CD4-positive, alpha-beta T cell (primary cell): Measurements from ENCODE around the gene AP3M1. TPM values are rescaled to one million over a fixed set of nuclear protein-coding genes. Genes with fewer than 3 reads are reported as not detected.

Experiments
- ATAC-seq: fragments of 200-7000 bp; cut with Tn5 transposase; one replicate; pipeline ENCODE4 v1.10.0; 2022; ENCODE audit warnings: mild to moderate bottlenecking; ENCODE audit not compliant: poor library complexity
- CTCF ChIA-PET: fragments of 350-600 bp; sonication (Branson Sonifier 250); formaldehyde crosslinking; loops from one replicate; lab custom pipeline; 2021; ENCODE audit warnings: antibody characterized with exemption, inconsistent platforms; lab: Charles Lee
- POLR2A ChIA-PET: fragments of 350-600 bp; sonication (Branson Sonifier 250); formaldehyde crosslinking; loops from one replicate; lab custom pipeline; 2021; ENCODE audit warnings: antibody characterized with exemption, inconsistent platforms; lab: Charles Lee
- DNase-seq, 14 experiments: peaks; one replicate each; pipeline ENCODE4 v3.0.0-alpha.2; 2013 to 2020; ENCODE audit warnings: mixed read lengths in 2 of 14
- H3K27ac ChIP-seq, 2 donors: one replicate each; pipeline versions ENCODE4 v1.5.1 to v1.7.0; 2013; ENCODE audit warnings: low read length in 2 of 2, low read depth in 1 of 2, mild to moderate bottlenecking in 1 of 2
- H3K27me3 ChIP-seq, 2 experiments: 1 replicate in 1 of 2; 2 replicates in 1 of 2; pipeline versions ENCODE4 v1.6.1 to v1.7.0; 2013; ENCODE audit warnings: low read length in 2 of 2, control low read depth in 1 of 2, mild to moderate bottlenecking in 1 of 2, moderate library complexity in 1 of 2; ENCODE audit not compliant: insufficient read depth in 2 of 2, control insufficient read depth in 1 of 2
- H3K36me3 ChIP-seq: one replicate; pipeline ENCODE4 v1.6.1; 2013; ENCODE audit warnings: low read length, control low read depth; ENCODE audit not compliant: insufficient read depth
- H3K4me1 ChIP-seq: one replicate; pipeline ENCODE4 v1.6.1; 2013; ENCODE audit warnings: low read length, control low read depth; ENCODE audit not compliant: insufficient read depth
- H3K4me3 ChIP-seq: one replicate; pipeline ENCODE4 v1.5.1; 2013; ENCODE audit warnings: mild to moderate bottlenecking, low read length, moderate library complexity
- H3K9me3 ChIP-seq, 2 experiments: 1 replicate in 1 of 2; 2 replicates in 1 of 2; pipeline versions ENCODE4 v1.6.1 to v1.7.0; 2013; ENCODE audit warnings: low read length in 2 of 2, mild to moderate bottlenecking in 2 of 2, control low read depth in 1 of 2, moderate library complexity in 1 of 2; ENCODE audit not compliant: control insufficient read depth in 1 of 2, insufficient read depth in 1 of 2
- H3K27ac Mint-ChIP-seq: one replicate; pipeline ENCODE4 v1.8.0; 2020; ENCODE audit warnings: mixed read lengths
- H3K27me3 Mint-ChIP-seq: one replicate; pipeline ENCODE4 v1.8.0; 2021; ENCODE audit warnings: mixed read lengths
- H3K36me3 Mint-ChIP-seq: one replicate; pipeline ENCODE4 v1.8.0; 2021; ENCODE audit warnings: low read depth, mixed read lengths
- H3K4me1 Mint-ChIP-seq: one replicate; pipeline ENCODE4 v1.8.0; 2021; ENCODE audit warnings: low read depth, mixed read lengths
- H3K4me3 Mint-ChIP-seq: one replicate; pipeline ENCODE4 v1.8.0; 2020; ENCODE audit warnings: mild to moderate bottlenecking, mixed read lengths
- H3K9me3 Mint-ChIP-seq: one replicate; pipeline ENCODE4 v1.8.0; 2020; ENCODE audit warnings: mixed read lengths
- CTCF ChIP-seq: fragments of 200-600 bp; IDR thresholded peaks from one replicate; pipeline ENCODE4 v1.8.0; 2022; ENCODE audit warnings: antibody characterized with exemption, mild to moderate bottlenecking
- intact Hi-C, 2 experiments: fragments of 100-400 bp; cut with DNase I in 1 of 2; cut with micrococcal nuclease in 1 of 2; formaldehyde crosslinking; loops; one replicate each; pipeline versions ENCODE4 v1.15.1 to v1.9.0; 2023 to 2025; cut with DNase I, micrococcal nuclease
- total RNA-seq, 174 experiments: library from RNA in 2 of 174; stranded (reverse) in 2 of 174; gene quantifications; one replicate each; pipeline ENCODE4 v1.2.3 and lab custom pipeline; 2021 to 2026

The AP3M1 gene
- total RNA-seq, 2 experiments from 2014 or later = 14.8 to 17.6 TPM

- ATAC-seq = no peak
- Mint-ChIP-seq H3K9me3 (no peaks in the 10 kb centered on the region), H3K27me3 (no peaks in the 10 kb centered on the region), H3K4me3 (no peak overlapping the region), H3K36me3 (peaks cover 5% of the 10 kb centered on the region), H3K4me1 (peaks cover 52% of the 10 kb centered on the region), H3K27ac (no peak overlapping the region)
- H3K9me3 ChIP-seq = no peaks in the 10 kb centered on the region
- no peaks in the 10 kb centered on the region for H3K36me3 ChIP-seq
- peaks cover 13% of the 10 kb centered on the region for H3K4me1 ChIP-seq
- DNase-seq = no peak
- no peak overlapping the region for H3K4me3 ChIP-seq
- H3K27ac ChIP-seq = no peak overlapping the region
- POLR2A ChIA-PET = interaction anchor here (1.1 to 1.3 kb wide), 2 partner anchors 11 to 36 kb away, joined by 4 to 7 read pairs; partner anchors contain the start of genes ADK and AP3M1
- no peaks in the 10 kb centered on the region for H3K27me3 ChIP-seq
- intact Hi-C loops = no loop called here
- no peak for TF ChIP-seq CTCF
- CTCF ChIA-PET = interaction anchor here (0.5 kb wide), 1 partner anchor 60 kb away, joined by 3 read pairs; no protein-coding TSS in a partner anchor
Observed at GRCh38 chr10:74187237-74187636, 36.6 kb upstream of the AP3M1 start.

- Mint-ChIP-seq H3K4me1 (peaks cover 56% of the 10 kb centered on the region), H3K27ac (no peak overlapping the region), H3K4me3 (no peak overlapping the region), H3K9me3 (no peaks in the 10 kb centered on the region), H3K27me3 (no peaks in the 10 kb centered on the region), H3K36me3 (peaks cover 5% of the 10 kb centered on the region)
- intact Hi-C loops = no loop called here
- ATAC-seq (no peak), DNase-seq (no peak)
- Histone ChIP-seq H3K4me1 (peaks cover 13% of the 10 kb centered on the region), H3K27ac (no peak overlapping the region), H3K36me3 (no peaks in the 10 kb centered on the region), H3K27me3 (no peaks in the 10 kb centered on the region), H3K4me3 (no peak overlapping the region), H3K9me3 (no peaks in the 10 kb centered on the region)
- POLR2A ChIA-PET = no interaction called here
- TF ChIP-seq CTCF = no peak
- CTCF ChIA-PET = no interaction called here
Observed at GRCh38 chr10:74186678-74187077, 36.0 kb upstream of the AP3M1 start.

GRCh38 chr10:74179111-74179710 lies 28.6 kb upstream of the AP3M1 start:
- Mint-ChIP-seq H3K9me3 (no peaks in the 10 kb centered on the region), H3K4me1 (peaks cover 53% of the 10 kb centered on the region), H3K27me3 (no peaks in the 10 kb centered on the region), H3K4me3 (peak overlapping the region; percentile 71), H3K27ac (peak overlapping the region; percentile 78), H3K36me3 (peaks cover 9% of the 10 kb centered on the region)
- H3K9me3 ChIP-seq = no peaks in the 10 kb centered on the region
- DNase-seq = no peak
- H3K36me3 ChIP-seq = no peaks in the 10 kb centered on the region
- ChIA-PET POLR2A (interaction anchor here (1.2 to 3.6 kb wide), 2 partner anchors 11 kb away, joined by 3 to 46 read pairs; no protein-coding TSS in a partner anchor), CTCF (no interaction called here)
- no peak for TF ChIP-seq CTCF
- H3K27me3 ChIP-seq = no peaks in the 10 kb centered on the region
- ATAC-seq = no peak
- no peak overlapping the region for H3K4me3 ChIP-seq
- intact Hi-C loops = loop anchor here in 1 of 2 experiments (10.0 kb wide), 1 partner anchor 184 kb away; the partner anchor contains the start of gene VCL
- no peak overlapping the region for H3K27ac ChIP-seq
- peaks cover 26% of the 10 kb centered on the region for H3K4me1 ChIP-seq
